HEK293 (cell line): ENCODE results near the gene BUB3.

Source experiments
- CTCF ChIA-PET: fragments of 350-600 bp; formaldehyde crosslinking; extraction: SDS; loops from one replicate; lab custom pipeline; 2021; ENCODE audit warnings: antibody characterized with exemption; lab: Yijun Ruan, JAX
- POLR2A ChIA-PET: fragments of 300-600 bp; formaldehyde crosslinking; extraction: SDS; loops from one replicate; lab custom pipeline; 2020; ENCODE audit warnings: antibody characterized with exemption, inconsistent platforms; lab: Yijun Ruan, JAX
- H3K27ac ChIP-seq: fragments of 200-500 bp; sonication (Bioruptor generic); 2 replicates; pipeline ENCODE4 v1.5.1; 2014; ENCODE audit warnings: low read depth, low read length, control low read depth, inconsistent platforms; ENCODE audit errors: extremely low read depth
- H3K36me3 ChIP-seq, 2 experiments: fragments of 200-500 bp in 1 of 2; sonication (Bioruptor generic) in 1 of 2; 1 replicate in 1 of 2; 2 replicates in 1 of 2; pipeline ENCODE4 v1.5.1; 2014 to 2017; ENCODE audit warnings: inconsistent platforms in 2 of 2, low read length in 2 of 2; ENCODE audit not compliant: control insufficient read depth in 2 of 2, insufficient read depth in 1 of 2
- H3K4me1 ChIP-seq: fragments of 200-500 bp; sonication (Bioruptor generic); 2 replicates; pipeline ENCODE4 v1.5.1; 2014; ENCODE audit warnings: mild to moderate bottlenecking, low read length, inconsistent platforms; ENCODE audit not compliant: control insufficient read depth, insufficient read depth
- H3K4me3 ChIP-seq: 2 replicates; pipeline ENCODE4 v1.5.1; 2011; ENCODE audit warnings: low read depth, mild to moderate bottlenecking, control low read depth, low read length, moderate library complexity
- H3K9me3 ChIP-seq: fragments of 200-500 bp; sonication (Bioruptor generic); 2 replicates; pipeline ENCODE4 v1.5.1; 2014; ENCODE audit warnings: low read depth, low read length, inconsistent platforms; ENCODE audit not compliant: control insufficient read depth, insufficient read depth
- FEZF1 ChIP-seq: fragments of 450-650 bp; formaldehyde crosslinking; IDR thresholded peaks from 2 replicates; pipeline ENCODE4 v1.5.1; 2016; ENCODE audit warnings: missing biosample characterization, missing genetic modification characterization
- GLIS1 ChIP-seq: fragments of 450-650 bp; formaldehyde crosslinking; IDR thresholded peaks from 2 replicates; pipeline ENCODE4 v1.5.1; 2016; ENCODE audit warnings: missing biosample characterization, missing genetic modification characterization
- GLIS2 ChIP-seq: fragments of 450-650 bp; formaldehyde crosslinking; IDR thresholded peaks from 2 replicates; pipeline ENCODE4 v1.5.1; 2016; ENCODE audit warnings: missing biosample characterization, missing genetic modification characterization
- KLF7 ChIP-seq: fragments of 450-650 bp; formaldehyde crosslinking; IDR thresholded peaks from 2 replicates; pipeline ENCODE4 v1.5.1; 2016; ENCODE audit warnings: missing biosample characterization, missing genetic modification characterization, borderline replicate concordance
- MEIS1 ChIP-seq: sonication (generic); formaldehyde crosslinking; IDR thresholded peaks from 2 replicates; pipeline ENCODE4 v1.8.1; 2022; ENCODE audit warnings: missing genetic modification reagents, mild to moderate bottlenecking, borderline replicate concordance
- MYNN ChIP-seq: fragments of 450-650 bp; formaldehyde crosslinking; IDR thresholded peaks from 2 replicates; pipeline ENCODE4 v1.5.1; 2016; ENCODE audit warnings: missing biosample characterization, missing genetic modification characterization, borderline replicate concordance
- MZF1 ChIP-seq: fragments of 450-650 bp; formaldehyde crosslinking; IDR thresholded peaks from 2 replicates; pipeline ENCODE4 v1.5.1; 2017; ENCODE audit warnings: missing biosample characterization, missing genetic modification characterization, borderline replicate concordance
- SETDB1 ChIP-seq: IDR thresholded peaks from one replicate; pipeline ENCODE4 v1.6.1; 2017; ENCODE audit warnings: mild to moderate bottlenecking, low read length, moderate library complexity, mixed read lengths; ENCODE audit not compliant: insufficient read length
- SP7 ChIP-seq: fragments of 450-650 bp; formaldehyde crosslinking; IDR thresholded peaks from 2 replicates; pipeline ENCODE4 v1.5.1; 2016; ENCODE audit warnings: missing biosample characterization, missing genetic modification characterization
- ZBTB17 ChIP-seq: fragments of 450-650 bp; formaldehyde crosslinking; IDR thresholded peaks from 2 replicates; pipeline ENCODE4 v1.5.1; 2016; ENCODE audit warnings: missing biosample characterization, missing genetic modification characterization
- ZFHX2 ChIP-seq: fragments of 450-650 bp; formaldehyde crosslinking; conservative IDR thresholded peaks from 2 replicates; pipeline ENCODE4 v1.5.1; 2016; ENCODE audit warnings: missing biosample characterization, missing genetic modification characterization
- ZFP3 ChIP-seq: fragments of 450-650 bp; formaldehyde crosslinking; IDR thresholded peaks from 2 replicates; pipeline ENCODE4 v1.5.1; 2016; ENCODE audit warnings: low read depth, missing biosample characterization, missing genetic modification characterization
- ZNF10 ChIP-seq: fragments of 450-650 bp; formaldehyde crosslinking; IDR thresholded peaks from 2 replicates; pipeline ENCODE4 v1.5.1; 2017; ENCODE audit warnings: missing biosample characterization, missing genetic modification characterization
- ZNF140 ChIP-seq: fragments of 450-650 bp; formaldehyde crosslinking; IDR thresholded peaks from 2 replicates; pipeline ENCODE4 v1.5.1; 2016; ENCODE audit warnings: missing biosample characterization, missing genetic modification characterization
- ZNF221 ChIP-seq: fragments of 450-650 bp; formaldehyde crosslinking; IDR thresholded peaks from 2 replicates; pipeline ENCODE4 v1.5.1; 2017; ENCODE audit warnings: missing biosample characterization, missing genetic modification characterization, borderline replicate concordance
- ZNF350 ChIP-seq: fragments of 450-650 bp; formaldehyde crosslinking; IDR thresholded peaks from 2 replicates; pipeline ENCODE4 v1.5.0; 2017; ENCODE audit warnings: missing biosample characterization, mild to moderate bottlenecking, missing genetic modification characterization
- ZNF391 ChIP-seq: fragments of 450-650 bp; formaldehyde crosslinking; IDR thresholded peaks from 2 replicates; pipeline ENCODE4 v1.5.1; 2016; ENCODE audit warnings: low read depth, missing biosample characterization, missing genetic modification characterization, borderline replicate concordance
- ZNF510 ChIP-seq: fragments of 450-650 bp; formaldehyde crosslinking; IDR thresholded peaks from 2 replicates; pipeline ENCODE4 v1.5.1; 2018; ENCODE audit warnings: mild to moderate bottlenecking, missing genetic modification characterization, missing biosample characterization; ENCODE audit not compliant: insufficient replicate concordance
- ZNF529 ChIP-seq: fragments of 450-650 bp; formaldehyde crosslinking; IDR thresholded peaks from 2 replicates; pipeline ENCODE4 v1.5.1; 2017; ENCODE audit warnings: missing genetic modification characterization, missing biosample characterization; ENCODE audit not compliant: insufficient replicate concordance
- ZNF555 ChIP-seq: fragments of 450-650 bp; formaldehyde crosslinking; conservative IDR thresholded peaks from 2 replicates; pipeline ENCODE4 v1.5.1; 2017; ENCODE audit warnings: missing biosample characterization, mild to moderate bottlenecking, missing genetic modification characterization, inconsistent platforms
- ZNF629 ChIP-seq: fragments of 450-650 bp; formaldehyde crosslinking; IDR thresholded peaks from 2 replicates; pipeline ENCODE4 v1.5.1; 2017; ENCODE audit warnings: missing biosample characterization, missing genetic modification characterization
- ZNF654 ChIP-seq: fragments of 450-650 bp; formaldehyde crosslinking; IDR thresholded peaks from 2 replicates; pipeline ENCODE4 v1.5.1; 2016; ENCODE audit warnings: low read depth, missing biosample characterization, missing genetic modification characterization
- ZNF776 ChIP-seq: fragments of 450-650 bp; formaldehyde crosslinking; IDR thresholded peaks from 2 replicates; pipeline ENCODE4 v1.5.0; 2017; ENCODE audit warnings: missing biosample characterization, missing genetic modification characterization, borderline replicate concordance
- TF ChIP-seq, protein P1 (sequence below): fragments of 450-650 bp; formaldehyde crosslinking; IDR thresholded peaks from 2 replicates; pipeline ENCODE4 v1.5.1; 2017; ENCODE audit warnings: missing biosample characterization, missing genetic modification characterization
- TF ChIP-seq, protein P2 (sequence below): fragments of 450-650 bp; formaldehyde crosslinking; IDR thresholded peaks from 2 replicates; pipeline ENCODE4 v1.5.1; 2016; ENCODE audit warnings: missing biosample characterization, missing genetic modification characterization, low read depth

The BUB3 gene

DNA sequence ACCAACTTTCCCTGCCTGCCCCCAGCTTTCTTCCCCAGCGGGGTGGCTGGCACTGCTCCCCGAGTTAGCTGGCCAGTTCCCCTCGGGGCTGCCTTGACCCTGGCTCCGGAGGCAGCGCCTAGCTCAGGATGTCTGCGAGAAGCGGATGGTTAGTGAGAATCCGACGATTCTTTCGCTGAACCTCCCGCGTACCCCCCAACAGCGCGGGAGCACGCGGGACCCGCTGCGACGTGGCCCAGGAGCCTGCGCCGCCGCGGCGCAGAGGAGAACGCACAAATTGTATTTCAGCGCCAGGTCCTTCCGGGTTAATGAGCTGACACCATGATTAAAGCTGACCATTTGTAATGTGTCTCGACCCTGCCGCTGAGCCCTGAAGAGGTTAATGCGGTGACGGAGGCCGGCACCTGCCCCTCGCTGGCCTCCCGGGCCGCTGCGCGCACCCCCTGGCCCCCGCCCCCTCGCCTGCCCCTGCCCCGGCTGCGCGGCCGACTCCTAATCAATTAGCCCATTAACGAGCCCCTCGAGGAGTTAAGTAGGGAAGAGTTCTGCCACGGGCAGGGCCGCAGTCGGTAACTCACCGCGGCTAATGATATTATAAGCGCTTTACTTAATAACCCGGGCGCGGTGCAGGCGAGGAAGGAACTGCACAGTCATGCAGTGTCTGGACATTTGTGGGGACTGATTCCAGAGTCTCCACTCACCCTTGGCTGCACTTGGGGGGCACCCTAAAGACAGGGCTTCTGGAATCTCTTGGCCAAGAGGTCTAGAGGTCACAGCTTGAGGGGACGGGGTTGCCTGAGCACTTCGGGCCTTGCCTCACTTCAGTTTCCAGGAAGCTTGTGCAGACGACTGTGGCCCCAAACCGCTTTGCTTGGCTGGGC, 7.9 kb upstream of the BUB3 start:
- H3K27ac ChIP-seq, result no peak overlapping the region
- CTCF ChIA-PET, result no interaction called here
- no peaks in the 10 kb centered on the region for H3K36me3 ChIP-seq
- no peaks in the 10 kb centered on the region for H3K9me3 ChIP-seq
- H3K4me1 ChIP-seq, result no peaks in the 10 kb centered on the region; the same call in 1 of the 2 replicates
- POLR2A ChIA-PET, result interaction anchor here (1.6 kb wide), 1 partner anchor 8 kb away, joined by 10 read pairs; the partner anchor contains the start of gene BUB3
- TF ChIP-seq ZNF529 (tag by site-specific recombination) (no peak), ZNF350 (tag by site-specific recombination) (no peak), ZNF629 (tag by site-specific recombination) (no peak), SP7 (tag by site-specific recombination) (no peak), ZNF555 (tag by site-specific recombination) (no peak), MZF1 (tag by site-specific recombination) (no peak), ZNF140 (no peak), KLF7 (tag by site-specific recombination) (no peak), ZFP3 (tag by site-specific recombination) (no peak), ZNF510 (tag by site-specific recombination) (no peak)
- TF ChIP-seq, protein P1, sequence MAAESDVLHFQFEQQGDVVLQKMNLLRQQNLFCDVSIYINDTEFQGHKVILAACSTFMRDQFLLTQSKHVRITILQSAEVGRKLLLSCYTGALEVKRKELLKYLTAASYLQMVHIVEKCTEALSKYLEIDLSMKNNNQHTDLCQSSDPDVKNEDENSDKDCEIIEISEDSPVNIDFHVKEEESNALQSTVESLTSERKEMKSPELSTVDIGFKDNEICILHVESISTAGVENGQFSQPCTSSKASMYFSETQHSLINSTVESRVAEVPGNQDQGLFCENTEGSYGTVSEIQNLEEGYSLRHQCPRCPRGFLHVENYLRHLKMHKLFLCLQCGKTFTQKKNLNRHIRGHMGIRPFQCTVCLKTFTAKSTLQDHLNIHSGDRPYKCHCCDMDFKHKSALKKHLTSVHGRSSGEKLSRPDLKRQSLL, result no peak
- TF ChIP-seq, protein P2, sequence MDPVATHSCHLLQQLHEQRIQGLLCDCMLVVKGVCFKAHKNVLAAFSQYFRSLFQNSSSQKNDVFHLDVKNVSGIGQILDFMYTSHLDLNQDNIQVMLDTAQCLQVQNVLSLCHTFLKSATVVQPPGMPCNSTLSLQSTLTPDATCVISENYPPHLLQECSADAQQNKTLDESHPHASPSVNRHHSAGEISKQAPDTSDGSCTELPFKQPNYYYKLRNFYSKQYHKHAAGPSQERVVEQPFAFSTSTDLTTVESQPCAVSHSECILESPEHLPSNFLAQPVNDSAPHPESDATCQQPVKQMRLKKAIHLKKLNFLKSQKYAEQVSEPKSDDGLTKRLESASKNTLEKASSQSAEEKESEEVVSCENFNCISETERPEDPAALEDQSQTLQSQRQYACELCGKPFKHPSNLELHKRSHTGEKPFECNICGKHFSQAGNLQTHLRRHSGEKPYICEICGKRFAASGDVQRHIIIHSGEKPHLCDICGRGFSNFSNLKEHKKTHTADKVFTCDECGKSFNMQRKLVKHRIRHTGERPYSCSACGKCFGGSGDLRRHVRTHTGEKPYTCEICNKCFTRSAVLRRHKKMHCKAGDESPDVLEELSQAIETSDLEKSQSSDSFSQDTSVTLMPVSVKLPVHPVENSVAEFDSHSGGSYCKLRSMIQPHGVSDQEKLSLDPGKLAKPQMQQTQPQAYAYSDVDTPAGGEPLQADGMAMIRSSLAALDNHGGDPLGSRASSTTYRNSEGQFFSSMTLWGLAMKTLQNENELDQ (tag by site-specific recombination), result no peak
- no peak overlapping the region for H3K4me3 ChIP-seq

GRCh38 chr10:123146894-123147634, 7.1 kb upstream of the BUB3 start:
- ChIA-PET CTCF (no interaction called here), POLR2A (no interaction called here)
- no peak overlapping the region for H3K4me3 ChIP-seq
- H3K4me1 ChIP-seq, result no peaks in the 10 kb centered on the region; the same call in 1 of the 2 replicates
- no peaks in the 10 kb centered on the region for H3K36me3 ChIP-seq
- no peak overlapping the region for H3K27ac ChIP-seq
- no peaks in the 10 kb centered on the region for H3K9me3 ChIP-seq
- TF ChIP-seq ZFHX2 (no peak), SETDB1 (no peak), ZNF221 (no peak), ZNF10 (tag by site-specific recombination) (no peak), MEIS1 (no peak), MYNN (tag by site-specific recombination) (no peak), ZNF776 (no peak), FEZF1 (tag by site-specific recombination) (no peak), GLIS1 (tag by site-specific recombination) (no peak), ZBTB17 (tag by site-specific recombination) (no peak), ZNF654 (tag by site-specific recombination) (no peak), ZNF510 (tag by site-specific recombination) (no peak), GLIS2 (tag by site-specific recombination) (no peak), ZNF391 (no peak)
